Stimulated activated naive CD8-positive, alpha-beta T cell treated with anti-CD3 and anti-CD28 coated beads, Interleukin-15, Interleukin-2, amounts not matched to agents 100 ng/mL and 50 ng/mL, for 24 hours (primary cell): Measurements from ENCODE around the gene CYB5R2.
A peak's percentile ranks its signal among the peaks of the same experiment; 100 is the strongest.
"Not testable (repeated sequence)": the region's sequence is repeated elsewhere in the genome, so short reads cannot be mapped to it uniquely, and the experiment has no call there.

Experiments
- H3K27ac Mint-ChIP-seq: one replicate; pipeline ENCODE4 v1.8.0; 2021; ENCODE audit warnings: mild to moderate bottlenecking, mixed read lengths
- H3K27me3 Mint-ChIP-seq: one replicate; pipeline ENCODE4 v1.8.0; 2021; ENCODE audit warnings: mixed read lengths
- H3K36me3 Mint-ChIP-seq: one replicate; pipeline ENCODE4 v1.8.0; 2021; ENCODE audit warnings: low read depth, mixed read lengths
- H3K4me1 Mint-ChIP-seq: one replicate; pipeline ENCODE4 v1.8.0; 2021; ENCODE audit warnings: low read depth, mixed read lengths
- H3K4me3 Mint-ChIP-seq: one replicate; pipeline ENCODE4 v1.8.0; 2021; ENCODE audit warnings: mild to moderate bottlenecking, mixed read lengths
- H3K9me3 Mint-ChIP-seq: one replicate; pipeline ENCODE4 v1.8.0; 2021; ENCODE audit warnings: mixed read lengths

CYB5R2 gene

DNA sequence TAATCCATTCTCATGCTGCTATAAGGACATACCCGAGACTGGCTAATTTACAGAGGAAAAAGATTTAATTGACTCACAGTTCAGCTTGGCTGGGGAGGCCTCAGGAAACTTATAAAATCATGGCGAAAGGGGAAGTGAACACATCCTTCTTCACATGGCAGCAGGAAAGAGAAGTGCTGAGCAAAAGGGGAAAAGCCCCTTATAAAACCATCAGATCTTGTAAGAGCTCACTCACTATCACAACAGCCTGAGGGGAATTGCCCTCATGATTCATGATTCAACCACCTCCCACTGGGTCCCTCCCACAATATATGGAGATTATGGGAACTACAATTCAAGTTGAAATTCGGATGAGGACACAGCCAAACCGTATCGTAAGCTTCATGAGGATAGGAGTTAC, 3.8 kb upstream of the CYB5R2 start:
- Mint-ChIP-seq H3K9me3 (no peaks in the 10 kb centered on the region), H3K4me1 (peaks cover 22% of the 10 kb centered on the region), H3K27me3 (peaks cover 67% of the 10 kb centered on the region), H3K4me3 (no peak overlapping the region), H3K36me3 (no peaks in the 10 kb centered on the region), H3K27ac (no peak overlapping the region)

DNA sequence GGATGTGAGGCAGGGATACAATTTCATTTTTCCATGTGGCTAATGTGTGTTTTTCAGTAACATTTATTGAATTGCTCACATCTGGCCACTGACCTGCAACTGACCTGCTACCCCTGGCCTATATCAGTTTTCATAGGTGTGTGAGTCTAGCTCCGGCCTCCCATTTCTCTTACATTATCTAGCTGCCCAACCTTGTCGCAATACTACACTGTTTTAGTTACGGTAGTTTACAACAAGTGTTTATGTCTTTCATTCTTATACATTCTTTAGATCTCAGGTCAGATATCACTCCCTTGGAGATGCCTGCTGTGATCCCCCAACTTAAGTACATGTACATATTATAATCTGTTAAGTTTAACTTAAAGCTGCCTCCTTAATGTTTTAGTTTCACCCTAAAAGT, 2.3 kb upstream of the CYB5R2 start:
- Mint-ChIP-seq H3K9me3 (no peaks in the 10 kb centered on the region), H3K36me3 (no peaks in the 10 kb centered on the region), H3K4me1 (peaks cover 32% of the 10 kb centered on the region), H3K4me3 (peak overlapping the region; percentile 23), H3K27me3 (peaks cover 65% of the 10 kb centered on the region), H3K27ac (no peak overlapping the region)

DNA sequence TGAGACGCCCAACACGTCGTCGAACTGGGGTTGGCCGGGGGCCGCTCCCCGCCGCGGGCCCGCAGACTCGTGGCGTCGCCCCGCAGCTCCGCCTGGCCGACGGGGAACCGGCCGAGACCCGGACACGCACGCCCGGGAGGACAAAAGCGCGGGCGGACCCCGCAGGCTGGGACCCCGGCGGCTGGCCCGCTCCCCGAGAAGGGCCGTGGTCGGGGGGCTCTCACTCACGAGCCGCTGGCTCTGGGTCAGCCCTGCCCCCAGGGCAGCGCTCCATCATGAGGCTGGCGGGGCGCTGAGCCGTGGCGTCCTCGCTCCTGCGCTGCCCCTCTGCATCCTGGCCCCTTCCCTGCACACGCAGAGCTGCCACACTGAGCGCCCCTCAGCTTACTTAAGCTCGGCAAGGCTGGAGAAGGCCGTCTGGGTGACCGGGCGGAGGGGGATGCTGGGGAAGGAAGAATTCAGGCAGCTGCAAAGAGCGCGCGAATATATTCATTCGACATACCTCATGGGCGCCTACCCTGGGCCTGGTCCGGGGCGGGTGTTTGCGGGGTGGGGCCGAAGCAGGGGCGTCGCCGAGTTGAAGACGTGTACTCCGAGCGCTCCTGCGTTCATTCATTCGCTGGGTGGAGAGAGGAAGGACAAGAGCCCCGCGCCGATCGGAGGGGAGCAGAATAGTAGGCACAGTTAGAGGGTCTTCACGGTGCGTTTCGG, 579 bp upstream of the CYB5R2 start:
- Mint-ChIP-seq H3K27me3 (peaks cover 56% of the 10 kb centered on the region), H3K9me3 (no peaks in the 10 kb centered on the region), H3K27ac (no peak overlapping the region), H3K4me1 (peaks cover 33% of the 10 kb centered on the region), H3K36me3 (no peaks in the 10 kb centered on the region), H3K4me3 (peak overlapping the region; percentile 67)

DNA sequence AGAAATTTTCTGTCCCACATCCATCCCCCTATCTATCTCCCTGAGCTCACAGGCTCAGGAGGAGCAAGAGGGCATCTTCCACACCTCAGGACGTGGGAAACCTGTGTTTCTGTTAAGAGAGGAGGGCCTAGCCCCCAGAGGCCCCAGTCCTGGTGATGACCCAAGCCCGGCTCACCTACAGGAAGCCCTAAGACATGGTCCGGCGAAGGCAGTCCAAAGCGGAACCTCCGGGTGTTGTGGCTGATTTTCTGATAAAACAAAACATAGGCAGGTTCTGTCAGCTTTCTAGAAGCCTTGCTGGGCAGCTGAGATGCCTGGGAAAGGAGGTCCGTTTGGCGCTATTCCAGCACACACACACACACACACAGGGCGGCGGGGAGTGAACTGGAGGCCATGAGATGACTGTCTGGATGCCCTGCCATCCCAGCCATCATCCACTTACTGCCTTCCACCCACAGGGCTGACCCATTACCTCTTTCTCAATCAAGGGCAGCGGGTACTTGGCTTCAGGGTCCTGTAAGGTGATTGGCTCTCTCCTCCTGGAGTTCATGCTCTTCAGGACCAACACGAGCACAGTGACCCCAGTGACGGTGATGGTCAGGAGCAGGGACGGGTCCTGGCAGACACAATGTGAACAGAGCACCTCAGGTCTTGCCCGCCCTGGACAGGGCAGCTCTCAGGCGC, 882 bp downstream of the CYB5R2 start:
- Mint-ChIP-seq H3K27me3 (peaks cover 45% of the 10 kb centered on the region), H3K36me3 (no peaks in the 10 kb centered on the region), H3K4me3 (peak overlapping the region; percentile 30), H3K9me3 (no peaks in the 10 kb centered on the region), H3K4me1 (peaks cover 29% of the 10 kb centered on the region), H3K27ac (peak overlapping the region; percentile 59)

DNA sequence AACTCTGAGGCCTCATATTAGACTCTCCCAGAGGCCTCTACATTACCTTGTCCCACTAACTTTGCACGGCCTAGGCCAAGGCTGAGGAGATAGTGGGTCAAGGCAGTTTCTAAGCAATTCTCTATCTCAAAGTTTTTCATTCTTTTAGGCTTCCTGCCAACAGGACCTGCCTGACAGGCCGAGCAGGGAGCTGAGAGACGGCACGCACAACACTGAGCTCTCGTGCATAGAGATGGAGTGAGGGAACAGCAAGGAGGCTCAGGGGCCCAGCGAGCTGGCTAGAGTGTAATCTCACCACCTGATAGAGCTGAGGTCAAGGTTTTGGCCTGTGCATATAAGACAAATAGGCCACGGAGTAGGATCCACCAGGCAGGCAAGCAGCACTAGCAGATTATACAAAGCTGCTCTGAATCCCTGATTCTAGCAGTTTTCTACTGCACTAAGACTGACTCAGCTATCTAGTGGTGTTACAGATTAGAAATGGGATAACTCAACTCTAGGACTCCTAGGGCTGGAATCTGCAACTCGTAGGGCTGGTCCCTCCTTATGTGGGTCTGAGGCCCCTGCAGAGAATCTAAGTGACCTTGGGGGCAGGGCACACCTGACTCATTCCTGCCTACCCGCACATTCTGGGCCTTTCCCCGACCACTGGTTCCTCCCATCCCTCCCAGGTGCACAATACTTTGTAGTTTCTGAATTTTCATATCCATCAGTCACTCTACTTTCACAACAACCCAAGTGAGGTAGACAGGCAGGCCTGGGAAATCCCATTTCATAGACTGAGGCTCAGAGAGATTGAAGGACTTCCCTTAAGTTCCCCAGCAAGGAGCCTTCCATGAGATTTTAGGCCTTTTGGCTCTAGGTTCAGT, 1.7 kb downstream of the CYB5R2 start:
- H3K27ac Mint-ChIP-seq, result peak overlapping the region; percentile 59
- H3K27me3 Mint-ChIP-seq, result peaks cover 36% of the 10 kb centered on the region
- H3K4me1 Mint-ChIP-seq, result peaks cover 24% of the 10 kb centered on the region
- H3K4me3 Mint-ChIP-seq, result no peak overlapping the region
- H3K9me3 Mint-ChIP-seq, result no peaks in the 10 kb centered on the region
- no peaks in the 10 kb centered on the region for H3K36me3 Mint-ChIP-seq

DNA sequence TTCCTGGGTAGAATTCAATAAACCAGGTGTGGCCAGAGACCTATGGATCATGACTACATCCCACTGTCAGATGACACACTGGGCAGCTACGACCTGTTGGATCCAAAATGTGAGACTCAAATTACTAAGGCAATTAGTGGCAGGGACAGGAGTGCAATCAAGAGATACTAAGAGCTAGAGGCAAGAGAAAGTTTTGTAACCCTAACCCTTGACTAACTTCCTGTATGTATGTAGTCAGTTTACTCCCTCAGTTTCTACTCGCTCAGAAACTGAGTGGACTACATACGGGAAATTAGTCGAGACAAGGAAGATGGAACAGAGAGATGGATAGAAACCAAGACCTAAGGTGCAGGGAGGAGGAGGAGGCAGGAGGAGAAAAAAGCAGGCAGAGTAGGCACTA, 2.7 kb downstream of the CYB5R2 start:
- Mint-ChIP-seq H3K4me3 (no peak overlapping the region), H3K4me1 (peaks cover 24% of the 10 kb centered on the region), H3K27me3 (peaks cover 27% of the 10 kb centered on the region), H3K36me3 (no peaks in the 10 kb centered on the region), H3K27ac (no peak overlapping the region), H3K9me3 (no peaks in the 10 kb centered on the region)

DNA sequence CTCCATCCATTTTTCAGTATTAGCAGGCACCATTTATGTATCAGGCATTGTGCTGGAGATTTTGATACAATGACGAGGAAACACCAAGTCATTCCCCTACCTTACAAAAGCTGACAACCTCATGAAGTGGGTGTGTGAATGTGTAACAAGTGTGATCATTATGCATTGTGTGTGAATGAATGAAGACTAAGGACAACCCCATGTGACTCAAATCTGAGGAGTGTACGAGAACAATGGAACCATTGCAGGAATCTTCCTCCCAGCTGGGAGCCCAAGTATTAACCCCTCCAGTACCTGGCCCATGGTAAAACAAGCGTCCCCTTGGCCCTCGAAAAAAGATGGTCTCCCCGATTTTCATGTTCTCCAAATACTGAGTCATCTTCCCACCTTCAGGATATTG, 4.4 kb downstream of the CYB5R2 start:
- Mint-ChIP-seq H3K27ac (no peak overlapping the region), H3K9me3 (no peaks in the 10 kb centered on the region), H3K4me1 (peaks cover 21% of the 10 kb centered on the region)

DNA sequence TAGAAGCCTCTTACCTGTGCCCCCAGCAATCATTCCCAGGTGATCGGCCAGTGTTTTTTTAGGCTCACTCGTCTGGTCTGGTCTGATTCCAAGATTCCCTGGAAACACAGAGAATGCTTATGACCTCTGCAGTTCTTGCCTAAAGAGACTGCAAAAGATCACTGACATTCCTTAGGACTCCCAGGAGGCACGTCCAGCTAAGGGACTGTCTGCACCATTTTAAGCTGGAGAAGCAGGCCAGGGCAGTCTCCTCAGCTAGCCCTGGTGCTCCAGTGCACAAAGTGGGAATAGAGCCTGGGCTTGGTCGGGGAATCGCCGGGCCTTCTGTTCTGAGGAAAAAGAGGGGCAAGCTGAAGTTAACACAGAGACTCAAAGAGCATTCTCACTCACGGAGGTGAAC, 4.8 kb downstream of the CYB5R2 start:
- no peak overlapping the region for H3K27ac Mint-ChIP-seq
- H3K27me3 Mint-ChIP-seq, result peaks cover 8% of the 10 kb centered on the region
- H3K9me3 Mint-ChIP-seq, result no peaks in the 10 kb centered on the region
- peaks cover 20% of the 10 kb centered on the region for H3K4me1 Mint-ChIP-seq
- no peak overlapping the region for H3K4me3 Mint-ChIP-seq
- H3K36me3 Mint-ChIP-seq, result peaks cover 3% of the 10 kb centered on the region

More for the DNA sequence above, 4.4 kb downstream of the CYB5R2 start:
- Mint-ChIP-seq H3K27me3 (peaks cover 10% of the 10 kb centered on the region), H3K4me3 (no peak overlapping the region), H3K36me3 (peaks cover 2% of the 10 kb centered on the region)

DNA sequence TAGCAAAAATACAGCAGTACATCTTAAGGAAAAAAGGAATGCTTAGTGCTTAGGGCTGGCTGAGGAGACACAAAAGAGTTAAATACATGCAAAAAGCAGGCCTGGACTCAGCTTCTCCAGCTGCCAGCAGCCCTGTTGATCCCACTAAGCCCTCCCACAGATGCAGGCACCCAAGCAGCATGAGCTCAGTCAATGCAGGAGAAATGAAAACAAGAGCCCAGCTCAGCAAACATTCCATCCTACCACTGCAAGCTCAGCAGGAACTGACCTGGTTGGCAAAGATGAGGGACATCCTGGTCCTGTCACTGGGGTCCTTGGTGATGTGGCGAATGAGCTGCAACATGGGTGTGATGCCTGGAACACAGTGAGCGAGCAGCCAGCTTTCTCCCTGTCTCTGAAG, 5.8 kb downstream of the CYB5R2 start:
- Mint-ChIP-seq H3K4me3 (no peak overlapping the region), H3K9me3 (no peaks in the 10 kb centered on the region), H3K4me1 (peaks cover 15% of the 10 kb centered on the region), H3K27ac (no peak overlapping the region), H3K36me3 (peaks cover 3% of the 10 kb centered on the region), H3K27me3 (peaks cover 6% of the 10 kb centered on the region)

DNA sequence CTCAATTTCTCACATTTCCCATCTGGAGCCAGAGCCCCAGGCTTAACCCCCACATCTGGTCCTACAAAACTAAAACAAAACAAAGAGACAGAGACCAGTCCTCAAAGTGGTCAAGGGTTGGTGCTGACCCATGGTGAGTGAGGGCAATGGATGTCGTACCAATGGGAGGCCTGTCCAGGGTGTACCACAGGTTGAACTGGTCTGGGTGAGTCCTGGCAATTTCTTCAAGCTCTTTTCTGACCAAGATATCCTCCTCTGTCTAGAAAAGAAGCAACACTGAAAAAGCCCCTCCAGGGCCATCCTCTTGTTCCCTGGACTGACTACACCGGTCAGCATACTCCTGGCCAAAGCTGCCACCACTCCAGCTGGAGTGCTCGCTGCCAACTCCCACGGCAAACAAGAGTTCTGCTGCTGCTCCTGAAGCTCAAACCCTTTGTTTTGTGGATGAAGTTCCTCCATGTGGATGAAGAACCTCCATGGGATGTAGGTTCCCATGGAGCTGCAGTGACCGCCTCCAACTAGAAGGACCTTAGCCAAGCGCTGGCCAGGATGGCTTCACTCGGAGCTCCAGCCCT, 6.9 kb downstream of the CYB5R2 start:
- Mint-ChIP-seq H3K27ac (no peak overlapping the region), H3K36me3 (peaks cover 3% of the 10 kb centered on the region), H3K9me3 (no peaks in the 10 kb centered on the region)

DNA sequence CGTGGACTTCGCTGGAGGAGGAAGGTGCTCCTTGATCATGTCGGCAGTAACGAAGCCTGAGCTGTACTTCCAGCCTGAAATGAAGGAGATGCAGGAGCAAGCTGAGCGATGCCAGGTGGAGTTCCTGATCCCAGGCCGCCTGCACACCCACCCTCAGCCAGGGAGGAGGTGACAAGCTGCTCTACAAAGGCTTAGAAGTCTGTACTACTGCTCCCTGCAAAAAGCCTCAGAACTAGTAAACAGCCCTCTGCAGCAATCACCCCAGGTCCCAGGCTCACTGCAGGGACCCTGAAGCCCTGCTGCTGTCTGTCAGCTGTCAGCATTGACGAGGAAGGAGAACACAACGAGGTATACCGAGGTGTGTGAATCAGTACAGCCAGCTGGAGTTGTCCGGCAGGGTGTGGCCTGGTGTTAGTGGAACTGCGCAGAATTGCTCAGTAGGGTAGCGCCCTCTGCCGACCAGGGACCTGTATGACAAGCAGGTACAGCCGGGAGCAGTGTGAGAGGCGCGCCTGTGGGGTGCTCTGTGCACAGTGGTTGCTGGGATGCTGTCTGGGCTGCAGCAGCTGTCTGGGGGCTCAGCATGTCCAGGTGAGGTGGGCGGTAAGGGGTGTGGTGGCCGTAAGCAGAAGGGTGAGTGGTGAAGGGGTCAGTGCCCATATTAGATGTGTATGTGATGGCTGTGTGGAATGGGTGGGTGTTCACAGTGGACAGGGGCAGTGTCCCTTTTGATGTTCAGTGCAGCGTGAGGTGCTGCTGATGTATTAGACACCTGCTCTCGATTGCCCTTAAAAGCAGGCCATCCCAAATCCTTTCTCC, 7.6 kb downstream of the CYB5R2 start:
- Mint-ChIP-seq H3K27me3 (no peaks in the 10 kb centered on the region), H3K4me3 (no peak overlapping the region), H3K9me3 (no peaks in the 10 kb centered on the region), H3K27ac (peak overlapping the region; percentile 36), H3K4me1 (peaks cover 2% of the 10 kb centered on the region), H3K36me3 (peaks cover 3% of the 10 kb centered on the region)

More for the DNA sequence above, 6.9 kb downstream of the CYB5R2 start:
- H3K4me1 Mint-ChIP-seq, result peaks cover 5% of the 10 kb centered on the region
- H3K27me3 Mint-ChIP-seq, result no peaks in the 10 kb centered on the region
- no peak overlapping the region for H3K4me3 Mint-ChIP-seq

DNA sequence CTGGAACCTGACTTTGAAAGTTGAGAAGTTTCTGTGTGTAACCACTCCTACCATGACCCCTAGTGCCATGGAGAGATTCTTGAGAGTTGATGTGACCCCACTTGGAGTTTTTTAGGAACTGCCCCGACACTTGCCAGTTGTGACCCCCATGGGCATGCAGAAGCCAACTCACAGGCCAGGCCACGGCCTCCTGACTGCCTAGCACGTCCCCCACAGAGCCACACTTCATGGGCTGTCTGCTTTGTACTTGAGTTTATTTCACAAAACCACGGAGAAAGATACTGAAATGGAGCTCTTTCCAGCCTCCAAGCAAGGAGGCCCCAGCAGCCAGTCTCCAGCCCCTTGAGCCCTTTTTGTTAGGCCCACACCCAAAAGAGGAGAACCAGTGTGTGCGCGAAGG, 8.4 kb downstream of the CYB5R2 start:
- H3K27me3 Mint-ChIP-seq, result no peaks in the 10 kb centered on the region
- H3K4me1 Mint-ChIP-seq, result no peaks in the 10 kb centered on the region
- no peak overlapping the region for H3K27ac Mint-ChIP-seq
- H3K36me3 Mint-ChIP-seq, result peaks cover 3% of the 10 kb centered on the region
- H3K4me3 Mint-ChIP-seq, result no peak overlapping the region
- no peaks in the 10 kb centered on the region for H3K9me3 Mint-ChIP-seq

DNA sequence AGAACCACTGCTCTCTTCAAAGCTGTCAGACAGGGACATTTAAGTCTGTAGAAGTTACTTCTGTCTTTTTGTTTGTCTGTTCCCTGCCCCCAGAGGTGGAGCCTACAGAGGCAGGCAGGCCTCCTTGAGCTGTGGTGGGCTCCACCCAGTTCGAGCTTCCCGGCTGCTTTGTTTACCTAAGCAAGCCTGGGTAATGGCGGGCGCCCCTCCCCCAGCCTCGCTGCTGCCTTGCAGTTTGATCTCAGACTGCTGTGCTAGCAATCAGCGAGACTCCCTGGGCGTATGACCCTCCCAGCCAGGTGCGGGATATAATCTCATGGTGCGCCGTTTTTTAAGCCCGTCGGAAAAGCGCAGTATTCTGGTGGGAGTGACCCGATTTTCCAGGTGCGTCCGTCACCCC, 9.8 kb downstream of the CYB5R2 start:
- not testable (repeated sequence) for H3K36me3 Mint-ChIP-seq, H3K4me1 Mint-ChIP-seq, H3K9me3 Mint-ChIP-seq, H3K27me3 Mint-ChIP-seq, H3K27ac Mint-ChIP-seq, H3K4me3 Mint-ChIP-seq

DNA sequence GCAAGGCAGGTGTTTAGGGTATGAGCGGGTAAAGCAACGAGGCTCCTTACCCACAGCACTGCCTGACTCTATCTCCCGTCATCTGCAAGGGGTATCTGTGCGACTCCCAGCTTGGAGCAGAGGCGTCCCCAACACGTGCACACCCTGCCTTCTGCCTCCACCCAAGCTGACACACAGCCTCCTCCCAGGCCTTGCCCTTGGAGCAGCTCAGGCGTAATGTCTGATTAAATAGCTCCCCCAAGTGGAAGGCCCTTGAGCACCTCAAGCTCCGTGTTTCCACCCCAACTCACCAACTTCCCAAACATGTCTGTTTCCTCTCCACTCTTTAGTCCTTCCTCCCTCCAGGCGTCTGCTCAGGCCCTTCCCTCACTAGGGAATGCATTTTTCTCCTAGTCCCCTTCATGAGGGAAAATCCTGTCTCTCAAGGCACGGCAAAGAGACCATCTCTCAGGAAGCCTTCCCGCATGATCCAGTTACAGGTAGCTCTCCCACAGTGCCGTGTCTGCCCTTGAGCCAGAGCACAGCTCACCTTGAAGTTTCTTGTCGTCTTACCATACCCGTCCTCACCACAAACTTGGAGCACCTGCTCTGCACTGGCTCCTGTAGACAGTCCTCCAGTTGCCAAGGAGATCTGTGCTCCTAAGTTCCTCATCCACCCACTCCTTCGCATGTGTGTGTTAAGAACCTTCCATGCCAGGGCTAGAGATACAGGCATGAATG, 15.8 kb downstream of the CYB5R2 start:
- H3K9me3 Mint-ChIP-seq, result no peaks in the 10 kb centered on the region
- no peaks in the 10 kb centered on the region for H3K4me1 Mint-ChIP-seq
- no peak overlapping the region for H3K4me3 Mint-ChIP-seq
- H3K27me3 Mint-ChIP-seq, result no peaks in the 10 kb centered on the region
- H3K27ac Mint-ChIP-seq, result no peak overlapping the region
- peaks cover 12% of the 10 kb centered on the region for H3K36me3 Mint-ChIP-seq
